ENCODE results near the gene HECTD4.
"Not testable (repeated sequence)": the region's sequence is repeated elsewhere in the genome, so short reads cannot be mapped to it uniquely, and the experiment has no call there.

DNA sequence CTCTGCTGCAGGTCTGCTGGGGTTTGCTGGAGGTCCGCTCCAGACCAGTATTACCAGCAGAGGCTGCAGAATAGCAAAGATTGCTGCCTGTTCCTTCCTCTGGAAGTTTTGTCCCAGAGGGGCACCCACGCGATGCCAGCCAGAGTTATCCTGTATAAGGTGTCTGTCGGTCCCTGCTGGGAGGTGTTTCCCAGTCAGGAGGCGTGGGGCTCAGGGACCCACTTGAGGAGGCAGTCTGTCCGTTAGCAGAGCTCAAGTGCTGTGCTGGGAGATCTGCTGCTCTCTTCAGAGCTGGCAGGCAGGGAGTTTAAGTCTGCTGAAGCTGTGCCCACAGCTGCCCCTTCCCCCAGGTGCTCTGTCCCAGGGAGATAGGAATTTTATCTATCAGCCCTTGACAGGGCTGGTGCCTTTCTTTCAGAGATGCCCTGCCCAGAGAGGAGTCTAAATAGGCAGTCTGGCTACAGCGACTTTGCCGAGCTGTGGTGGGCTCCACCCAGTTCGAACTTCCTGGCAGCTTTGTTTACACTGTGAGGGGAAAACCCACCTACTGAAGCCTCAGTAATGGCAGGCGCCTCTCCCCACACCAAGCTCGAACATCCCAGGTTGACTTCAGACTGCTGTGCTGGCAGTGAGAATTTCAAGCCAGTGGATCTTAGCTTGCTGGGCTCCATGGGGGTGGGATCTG lies 223.6 kb downstream of the HECTD4 start:
- TF ChIP-seq, protein P1, sequence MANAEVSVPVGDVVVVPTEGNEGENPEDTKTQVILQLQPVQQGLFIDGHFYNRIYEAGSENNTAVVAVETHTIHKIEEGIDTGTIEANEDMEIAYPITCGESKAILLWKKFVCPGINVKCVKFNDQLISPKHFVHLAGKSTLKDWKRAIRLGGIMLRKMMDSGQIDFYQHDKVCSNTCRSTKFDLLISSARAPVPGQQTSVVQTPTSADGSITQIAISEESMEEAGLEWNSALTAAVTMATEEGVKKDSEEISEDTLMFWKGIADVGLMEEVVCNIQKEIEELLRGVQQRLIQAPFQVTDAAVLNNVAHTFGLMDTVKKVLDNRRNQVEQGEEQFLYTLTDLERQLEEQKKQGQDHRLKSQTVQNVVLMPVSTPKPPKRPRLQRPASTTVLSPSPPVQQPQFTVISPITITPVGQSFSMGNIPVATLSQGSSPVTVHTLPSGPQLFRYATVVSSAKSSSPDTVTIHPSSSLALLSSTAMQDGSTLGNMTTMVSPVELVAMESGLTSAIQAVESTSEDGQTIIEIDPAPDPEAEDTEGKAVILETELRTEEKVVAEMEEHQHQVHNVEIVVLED (CRISPR knock-in tag; IDR thresholded peaks at IDR 0.05), result not testable (repeated sequence)
- TF ChIP-seq ARNT (IDR thresholded peaks at IDR 0.05); SMAD1 (IDR thresholded peaks at IDR 0.05; ENCODE audit: low read depth, low read length, partially characterized antibody); NFIC (IDR thresholded peaks at IDR 0.05); BHLHE40 (IDR thresholded peaks at IDR 0.05; ENCODE audit: low read length); JUND (IDR thresholded peaks at IDR 0.05; ENCODE audit: borderline replicate concordance, low read depth, low read length); JUND (tag; IDR thresholded peaks at IDR 0.05; ENCODE audit: borderline replicate concordance, low read depth, low read length); TOE1 (IDR thresholded peaks at IDR 0.05; ENCODE audit: borderline replicate concordance); TOE1 (CRISPR knock-in tag; IDR thresholded peaks at IDR 0.05; ENCODE audit: borderline replicate concordance, low read depth); SMARCB1 (IDR thresholded peaks at IDR 0.05; ENCODE audit: insufficient read length, low read depth); HDAC2 (IDR thresholded peaks at IDR 0.05): not testable (repeated sequence)
- TF ChIP-seq, protein P2, sequence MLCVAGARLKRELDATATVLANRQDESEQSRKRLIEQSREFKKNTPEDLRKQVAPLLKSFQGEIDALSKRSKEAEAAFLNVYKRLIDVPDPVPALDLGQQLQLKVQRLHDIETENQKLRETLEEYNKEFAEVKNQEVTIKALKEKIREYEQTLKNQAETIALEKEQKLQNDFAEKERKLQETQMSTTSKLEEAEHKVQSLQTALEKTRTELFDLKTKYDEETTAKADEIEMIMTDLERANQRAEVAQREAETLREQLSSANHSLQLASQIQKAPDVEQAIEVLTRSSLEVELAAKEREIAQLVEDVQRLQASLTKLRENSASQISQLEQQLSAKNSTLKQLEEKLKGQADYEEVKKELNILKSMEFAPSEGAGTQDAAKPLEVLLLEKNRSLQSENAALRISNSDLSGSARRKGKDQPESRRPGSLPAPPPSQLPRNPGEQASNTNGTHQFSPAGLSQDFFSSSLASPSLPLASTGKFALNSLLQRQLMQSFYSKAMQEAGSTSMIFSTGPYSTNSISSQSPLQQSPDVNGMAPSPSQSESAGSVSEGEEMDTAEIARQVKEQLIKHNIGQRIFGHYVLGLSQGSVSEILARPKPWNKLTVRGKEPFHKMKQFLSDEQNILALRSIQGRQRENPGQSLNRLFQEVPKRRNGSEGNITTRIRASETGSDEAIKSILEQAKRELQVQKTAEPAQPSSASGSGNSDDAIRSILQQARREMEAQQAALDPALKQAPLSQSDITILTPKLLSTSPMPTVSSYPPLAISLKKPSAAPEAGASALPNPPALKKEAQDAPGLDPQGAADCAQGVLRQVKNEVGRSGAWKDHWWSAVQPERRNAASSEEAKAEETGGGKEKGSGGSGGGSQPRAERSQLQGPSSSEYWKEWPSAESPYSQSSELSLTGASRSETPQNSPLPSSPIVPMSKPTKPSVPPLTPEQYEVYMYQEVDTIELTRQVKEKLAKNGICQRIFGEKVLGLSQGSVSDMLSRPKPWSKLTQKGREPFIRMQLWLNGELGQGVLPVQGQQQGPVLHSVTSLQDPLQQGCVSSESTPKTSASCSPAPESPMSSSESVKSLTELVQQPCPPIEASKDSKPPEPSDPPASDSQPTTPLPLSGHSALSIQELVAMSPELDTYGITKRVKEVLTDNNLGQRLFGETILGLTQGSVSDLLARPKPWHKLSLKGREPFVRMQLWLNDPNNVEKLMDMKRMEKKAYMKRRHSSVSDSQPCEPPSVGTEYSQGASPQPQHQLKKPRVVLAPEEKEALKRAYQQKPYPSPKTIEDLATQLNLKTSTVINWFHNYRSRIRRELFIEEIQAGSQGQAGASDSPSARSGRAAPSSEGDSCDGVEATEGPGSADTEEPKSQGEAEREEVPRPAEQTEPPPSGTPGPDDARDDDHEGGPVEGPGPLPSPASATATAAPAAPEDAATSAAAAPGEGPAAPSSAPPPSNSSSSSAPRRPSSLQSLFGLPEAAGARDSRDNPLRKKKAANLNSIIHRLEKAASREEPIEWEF (CRISPR knock-in tag; IDR thresholded peaks at IDR 0.05), result not testable (repeated sequence)
- TF ChIP-seq, protein P3, sequence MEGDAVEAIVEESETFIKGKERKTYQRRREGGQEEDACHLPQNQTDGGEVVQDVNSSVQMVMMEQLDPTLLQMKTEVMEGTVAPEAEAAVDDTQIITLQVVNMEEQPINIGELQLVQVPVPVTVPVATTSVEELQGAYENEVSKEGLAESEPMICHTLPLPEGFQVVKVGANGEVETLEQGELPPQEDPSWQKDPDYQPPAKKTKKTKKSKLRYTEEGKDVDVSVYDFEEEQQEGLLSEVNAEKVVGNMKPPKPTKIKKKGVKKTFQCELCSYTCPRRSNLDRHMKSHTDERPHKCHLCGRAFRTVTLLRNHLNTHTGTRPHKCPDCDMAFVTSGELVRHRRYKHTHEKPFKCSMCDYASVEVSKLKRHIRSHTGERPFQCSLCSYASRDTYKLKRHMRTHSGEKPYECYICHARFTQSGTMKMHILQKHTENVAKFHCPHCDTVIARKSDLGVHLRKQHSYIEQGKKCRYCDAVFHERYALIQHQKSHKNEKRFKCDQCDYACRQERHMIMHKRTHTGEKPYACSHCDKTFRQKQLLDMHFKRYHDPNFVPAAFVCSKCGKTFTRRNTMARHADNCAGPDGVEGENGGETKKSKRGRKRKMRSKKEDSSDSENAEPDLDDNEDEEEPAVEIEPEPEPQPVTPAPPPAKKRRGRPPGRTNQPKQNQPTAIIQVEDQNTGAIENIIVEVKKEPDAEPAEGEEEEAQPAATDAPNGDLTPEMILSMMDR (IDR thresholded peaks at IDR 0.05 in 2 of 3, conservative IDR thresholded peaks at IDR 0.05 in 1 of 3; ENCODE audit: insufficient read depth in 2 of 3, low read depth in 1 of 3, low read length in 3 of 3), result not testable (repeated sequence)
- TF ChIP-seq, protein P4, sequence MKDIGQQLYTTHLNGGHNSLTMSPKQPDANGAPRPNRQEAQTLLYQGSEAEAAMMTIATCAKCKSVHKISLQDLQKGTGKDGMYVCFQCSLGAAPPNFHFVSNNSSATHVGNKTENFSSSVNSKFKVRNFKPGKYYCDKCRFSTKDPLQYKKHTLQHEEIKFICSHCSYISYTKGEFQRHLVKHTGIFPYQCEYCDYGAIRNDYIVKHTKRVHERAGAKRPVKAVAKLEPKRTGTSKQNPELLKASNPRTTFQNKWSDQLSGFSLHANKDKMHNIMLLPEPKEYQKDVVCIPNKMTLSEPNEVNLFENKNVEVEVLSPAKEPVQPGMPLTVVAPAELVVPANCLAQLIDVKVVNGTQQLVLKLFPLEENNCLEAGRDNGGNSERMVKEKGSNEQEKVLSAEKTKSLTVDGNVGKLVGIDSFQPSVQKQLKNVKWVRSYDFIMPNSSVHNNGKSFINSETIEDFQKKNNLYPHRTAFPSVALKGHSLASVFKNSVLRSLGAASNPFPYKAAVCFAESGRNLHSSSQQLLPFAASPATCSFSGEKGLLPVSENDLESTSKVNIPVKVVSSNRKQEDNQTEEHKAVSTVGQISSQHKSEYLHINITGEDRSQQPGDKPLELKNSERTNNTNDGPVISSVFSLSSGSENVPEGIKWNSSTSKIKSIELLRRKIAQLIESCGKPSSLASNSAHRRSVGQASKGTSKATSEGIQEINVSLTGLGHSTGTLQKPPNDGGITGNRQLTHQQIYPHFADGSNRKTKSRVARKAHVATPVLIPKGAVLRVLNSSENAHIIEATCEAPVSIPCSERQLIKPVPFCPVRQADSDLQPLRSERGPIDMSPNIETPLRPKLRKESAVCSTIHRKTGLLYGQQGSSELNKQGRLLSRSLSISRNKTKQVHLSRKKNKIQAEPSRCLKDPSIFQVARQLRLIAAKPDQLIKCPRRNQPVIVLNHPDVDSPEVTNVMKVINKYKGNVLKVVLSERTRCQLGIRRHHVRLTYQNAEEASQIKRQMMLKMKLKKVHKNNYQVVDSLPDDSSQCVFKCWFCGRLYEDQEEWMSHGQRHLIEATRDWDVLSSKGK (CRISPR knock-in tag; IDR thresholded peaks at IDR 0.05), result not testable (repeated sequence)

All from K562 (cell line).